OCI-LY7 (cell line): ENCODE results near the gene FADD. TPM values are rescaled to one million over a fixed set of nuclear protein-coding genes. Genes with fewer than 3 reads are reported as not detected.

Experiments used
- BruUV-seq: library from RNA; stranded (reverse); fragments of 400-500 nt; replicated peaks from 2 replicates; lab custom pipeline; 2021; lab: Mats Ljungman, UMichigan
- CTCF ChIA-PET: fragments of 300-600 bp; sonication (Branson Sonifier 250); formaldehyde crosslinking; loops from one replicate; lab custom pipeline; 2022; ENCODE audit warnings: antibody characterized with exemption; ENCODE audit not compliant: unreplicated experiment; lab: Charles Lee
- POLR2A ChIA-PET: fragments of 300-600 bp; sonication (Branson Sonifier 250); formaldehyde crosslinking; loops from one replicate; lab custom pipeline; 2022; ENCODE audit warnings: antibody characterized with exemption; lab: Charles Lee
- DNase-seq: peaks from one replicate; pipeline ENCODE4 v3.0.0-alpha.2; 2015; ENCODE audit warnings: low spot score
- H2AFZ ChIP-seq: fragments of 200-600 bp; sonication (generic), shearing (Covaris generic); 2 replicates; pipeline ENCODE4 v1.6.1; 2014; ENCODE audit warnings: mild to moderate bottlenecking, antibody characterized with exemption, low read length, moderate library complexity
- H3K27ac ChIP-seq: fragments of 200-600 bp; sonication (generic); 2 replicates; pipeline ENCODE4 v1.5.1; 2014; ENCODE audit warnings: mixed run types, low read depth, mild to moderate bottlenecking, moderate library complexity, low read length, inconsistent platforms; ENCODE audit not compliant: poor library complexity, severe bottlenecking
- H3K36me3 ChIP-seq: fragments of 200-600 bp; sonication (generic); 2 replicates; pipeline ENCODE4 v1.6.1; 2014; ENCODE audit warnings: mild to moderate bottlenecking, antibody characterized with exemption, low read length, moderate library complexity, mixed read lengths; ENCODE audit not compliant: insufficient read depth
- H3K4me1 ChIP-seq: fragments of 200-600 bp; sonication (generic); 2 replicates; pipeline ENCODE4 v1.5.1; 2014; ENCODE audit warnings: mild to moderate bottlenecking, low read length; ENCODE audit not compliant: insufficient read depth, poor library complexity, severe bottlenecking
- H3K4me2 ChIP-seq: fragments of 200-600 bp; sonication (generic); 2 replicates; pipeline ENCODE4 v1.6.1; 2014; ENCODE audit warnings: mild to moderate bottlenecking, low read length
- H3K4me3 ChIP-seq: fragments of 200-600 bp; sonication (generic); 2 replicates; pipeline ENCODE4 v1.5.1; 2014; ENCODE audit warnings: mild to moderate bottlenecking, low read depth, low read length; ENCODE audit not compliant: poor library complexity, severe bottlenecking
- H3K79me2 ChIP-seq: fragments of 200-600 bp; sonication (generic); 2 replicates; pipeline ENCODE4 v1.6.1; 2016; ENCODE audit warnings: low read depth, mild to moderate bottlenecking, low read length, moderate library complexity, mixed read lengths; ENCODE audit not compliant: insufficient read depth
- H3K9me2 ChIP-seq: fragments of 200-600 bp; sonication (generic); 2 replicates; pipeline ENCODE4 v1.6.1; 2016; ENCODE audit warnings: mild to moderate bottlenecking, low read length, mixed read lengths; ENCODE audit not compliant: insufficient read depth
- H3K9me3 ChIP-seq: fragments of 200-600 bp; sonication (generic); 2 replicates; pipeline ENCODE4 v1.6.1; 2014; ENCODE audit warnings: mild to moderate bottlenecking, mixed run types, low read length, mixed read lengths
- H4K20me1 ChIP-seq: fragments of 200-600 bp; sonication (generic); 2 replicates; pipeline ENCODE4 v1.6.1; 2014; ENCODE audit warnings: mild to moderate bottlenecking, antibody characterized with exemption, low read length, moderate library complexity, mixed read lengths; ENCODE audit not compliant: insufficient read depth
- CTCF ChIP-seq: fragments of 200-600 bp; sonication (generic); conservative IDR thresholded peaks from 2 replicates; pipeline ENCODE4 v1.5.1; 2014; ENCODE audit warnings: mild to moderate bottlenecking, antibody characterized with exemption, low read length, moderate library complexity, mixed read lengths
- EZH2phosphoT487 ChIP-seq: fragments of 200-600 bp; sonication (generic); IDR thresholded peaks from 2 replicates; pipeline ENCODE4 v1.6.1; 2018; ENCODE audit warnings: low read depth, borderline replicate concordance, mild to moderate bottlenecking, mixed run types, antibody characterized with exemption, low read length, moderate library complexity, mixed read lengths
- intact Hi-C: fragments of 100-400 bp; cut with micrococcal nuclease; formaldehyde crosslinking; loops from one replicate; pipeline ENCODE4 v1.10.0; 2022; ENCODE audit not compliant: unreplicated experiment
- total RNA-seq, 2 experiments: library from RNA; depleted of rRNA in 1 of 2; stranded (reverse); fragments of >200 nt in 1 of 2; shearing (Covaris generic) in 1 of 2; gene quantifications; 2 replicates each; pipeline ENCODE4 v1.2.3, GENCODE V29; 2014 to 2022

The FADD gene
- total RNA-seq, 2 experiments from 2014 or later, result 32.9 to 34.1 TPM

- Histone ChIP-seq H3K4me1 (no peaks in the 10 kb centered on the region), H3K4me3 (no peak overlapping the region), H3K4me2 (no peak overlapping the region), H3K9me2 (no peaks in the 10 kb centered on the region), H2AFZ (no peak overlapping the region), H3K27ac (no peak overlapping the region), H4K20me1 (no peaks in the 10 kb centered on the region), H3K9me3 (no peaks in the 10 kb centered on the region), H3K79me2 (no peaks in the 10 kb centered on the region), H3K36me3 (no peaks in the 10 kb centered on the region)
- CTCF ChIA-PET, result no interaction called here
- POLR2A ChIA-PET, result no interaction called here
- TF ChIP-seq CTCF, result no peak
- no peak for TF ChIP-seq EZH2phosphoT487
- intact Hi-C loops, result no loop called here
- DNase-seq, result no peak
- no TSS peak for BruUV-seq
Measured at GRCh38 chr11:70168405-70168754, 34.7 kb upstream of the FADD start.

GRCh38 chr11:70169127-70169526 is 34.0 kb upstream of the FADD start:
- POLR2A ChIA-PET, result no interaction called here
- BruUV-seq, result no TSS peak

GRCh38 chr11:70169632-70170031 is 33.5 kb upstream of the FADD start:
- CTCF ChIA-PET, result no interaction called here
- no peak overlapping the region for H3K4me3 ChIP-seq
- no peak overlapping the region for H2AFZ ChIP-seq
- no peak for DNase-seq
- no peaks in the 10 kb centered on the region for H3K9me2 ChIP-seq
- no peak overlapping the region for H3K27ac ChIP-seq
- TF ChIP-seq EZH2phosphoT487 (no peak), CTCF (no peak)
- no peaks in the 10 kb centered on the region for H3K79me2 ChIP-seq
- POLR2A ChIA-PET, result no interaction called here
- no TSS peak for BruUV-seq
- H3K4me2 ChIP-seq, result no peak overlapping the region
- H3K4me1 ChIP-seq, result no peaks in the 10 kb centered on the region
- H3K36me3 ChIP-seq, result no peaks in the 10 kb centered on the region
- intact Hi-C loops, result no loop called here
- no peaks in the 10 kb centered on the region for H4K20me1 ChIP-seq
- no peaks in the 10 kb centered on the region for H3K9me3 ChIP-seq

More at GRCh38 chr11:70169127-70169526, 34.0 kb upstream of the FADD start:
- TF ChIP-seq EZH2phosphoT487 (no peak), CTCF (no peak)
- Histone ChIP-seq H3K9me3 (no peaks in the 10 kb centered on the region), H3K4me1 (no peaks in the 10 kb centered on the region), H4K20me1 (no peaks in the 10 kb centered on the region), H3K4me3 (no peak overlapping the region), H3K27ac (no peak overlapping the region), H3K9me2 (no peaks in the 10 kb centered on the region), H3K4me2 (no peak overlapping the region), H3K79me2 (no peaks in the 10 kb centered on the region), H3K36me3 (no peaks in the 10 kb centered on the region), H2AFZ (no peak overlapping the region)
- no peak for DNase-seq
- intact Hi-C loops, result no loop called here
- CTCF ChIA-PET, result no interaction called here
